H9 (cell line): ENCODE results near the gene ASB18. TPM values are rescaled to one million over a fixed set of nuclear protein-coding genes. Genes with fewer than 3 reads are reported as not detected.

Experiments used
- DNase-seq: peaks from one replicate; pipeline ENCODE4 v3.0.0-alpha.2; 2017
- H2AFZ ChIP-seq: one replicate; pipeline ENCODE4 v1.6.1; 2013; ENCODE audit warnings: mild to moderate bottlenecking, low read length, control low read depth, moderate library complexity
- H2AK5ac ChIP-seq: 2 replicates; pipeline ENCODE4 v1.6.1; 2013; ENCODE audit warnings: low read length, control low read depth, mixed read lengths; ENCODE audit not compliant: insufficient read length
- H2BK120ac ChIP-seq: one replicate; pipeline ENCODE4 v1.6.1; 2013; ENCODE audit warnings: low read depth, mild to moderate bottlenecking, low read length, control low read depth, inconsistent platforms; ENCODE audit not compliant: poor library complexity, severe bottlenecking
- H2BK12ac ChIP-seq: 2 replicates; pipeline ENCODE4 v1.6.1; 2013; ENCODE audit warnings: low read length, control low read depth, mixed read lengths, low read depth; ENCODE audit not compliant: insufficient read length
- H2BK15ac ChIP-seq: 2 replicates; pipeline ENCODE4 v1.6.1; 2013; ENCODE audit warnings: low read depth, low read length, control low read depth
- H2BK20ac ChIP-seq: one replicate; pipeline ENCODE4 v1.6.1; 2013; ENCODE audit warnings: low read depth, mild to moderate bottlenecking, low read length, control low read depth, inconsistent platforms; ENCODE audit not compliant: poor library complexity, severe bottlenecking
- H2BK5ac ChIP-seq: 2 replicates; pipeline ENCODE4 v1.6.1; 2013; ENCODE audit warnings: low read length, control low read depth, mixed read lengths; ENCODE audit not compliant: insufficient read length
- H3K14ac ChIP-seq: 2 replicates; pipeline ENCODE4 v1.6.1; 2013; ENCODE audit warnings: low read length, control low read depth; ENCODE audit not compliant: insufficient read depth
- H3K18ac ChIP-seq: 2 replicates; pipeline ENCODE4 v1.6.1; 2013; ENCODE audit warnings: low read depth, mild to moderate bottlenecking, mixed read lengths, low read length, control low read depth; ENCODE audit not compliant: insufficient read length
- H3K23ac ChIP-seq: 2 replicates; pipeline ENCODE4 v1.6.1; 2013; ENCODE audit warnings: low read length, control low read depth, mixed read lengths, low read depth; ENCODE audit not compliant: insufficient read length
- H3K23me2 ChIP-seq: 2 replicates; pipeline ENCODE4 v1.6.1; 2013; ENCODE audit warnings: low read depth, mild to moderate bottlenecking, mixed read lengths, low read length, control low read depth; ENCODE audit not compliant: insufficient read length, poor library complexity, severe bottlenecking
- H3K27ac ChIP-seq: 2 replicates; pipeline ENCODE4 v1.5.1; 2013; ENCODE audit warnings: low read length, control low read depth, mixed read lengths, low read depth; ENCODE audit not compliant: insufficient read length
- H3K27me3 ChIP-seq: 2 replicates; pipeline ENCODE4 v1.6.1; 2013; ENCODE audit warnings: low read length, control low read depth, inconsistent platforms; ENCODE audit not compliant: insufficient read depth
- H3K4ac ChIP-seq: 2 replicates; pipeline ENCODE4 v1.6.1; 2013; ENCODE audit warnings: low read depth, mild to moderate bottlenecking, control low read depth, inconsistent platforms, low read length, moderate library complexity
- H3K4me1 ChIP-seq: 2 replicates; pipeline ENCODE4 v1.6.1; 2013; ENCODE audit warnings: low read length, control low read depth, inconsistent platforms; ENCODE audit not compliant: insufficient read depth
- H3K4me2 ChIP-seq: 2 replicates; pipeline ENCODE4 v1.6.1; 2013; ENCODE audit warnings: low read length, control low read depth, mixed read lengths; ENCODE audit not compliant: insufficient read length, insufficient read depth
- H3K56ac ChIP-seq: 2 replicates; pipeline ENCODE4 v1.6.1; 2013; ENCODE audit warnings: low read depth, mild to moderate bottlenecking, mixed read lengths, low read length, control low read depth; ENCODE audit not compliant: insufficient read length
- H3K79me1 ChIP-seq: 2 replicates; pipeline ENCODE4 v1.6.1; 2013; ENCODE audit warnings: low read depth, mild to moderate bottlenecking, moderate library complexity, low read length, control low read depth, inconsistent platforms; ENCODE audit not compliant: insufficient read depth, poor library complexity, severe bottlenecking
- H3K79me2 ChIP-seq: 2 replicates; pipeline ENCODE4 v1.6.1; 2013; ENCODE audit warnings: low read length, control low read depth, inconsistent platforms; ENCODE audit not compliant: insufficient read depth
- H3K9ac ChIP-seq: 2 replicates; pipeline ENCODE4 v1.6.1; 2013; ENCODE audit warnings: low read length, control low read depth, mixed read lengths; ENCODE audit not compliant: insufficient read length; ENCODE audit errors: extremely low read depth
- H3K9me3 ChIP-seq: one replicate; pipeline ENCODE4 v1.6.1; 2013; ENCODE audit warnings: low read depth, low read length, inconsistent platforms; ENCODE audit not compliant: control insufficient read depth
- H3T11ph ChIP-seq: one replicate; pipeline ENCODE4 v1.6.1; 2013; ENCODE audit warnings: mild to moderate bottlenecking, low read length, control low read depth, inconsistent platforms
- H4K20me1 ChIP-seq: one replicate; pipeline ENCODE4 v1.6.1; 2013; ENCODE audit not compliant: control insufficient read depth, insufficient read length, insufficient read depth
- H4K5ac ChIP-seq: 2 replicates; pipeline ENCODE4 v1.6.1; 2013; ENCODE audit warnings: low read depth, mild to moderate bottlenecking, mixed read lengths, low read length, control low read depth; ENCODE audit not compliant: insufficient read length
- H4K8ac ChIP-seq: replicated peaks from 2 replicates; pipeline ENCODE4 v1.6.1; 2013; ENCODE audit warnings: low read length, control low read depth, mixed read lengths, low read depth; ENCODE audit not compliant: insufficient read length
- H4K91ac ChIP-seq: 2 replicates; pipeline ENCODE4 v1.6.1; 2013; ENCODE audit warnings: low read depth, mild to moderate bottlenecking, moderate library complexity, mixed read lengths, low read length, control low read depth; ENCODE audit not compliant: insufficient read length
- H3K27ac Mint-ChIP-seq, 3 experiments: 2 replicates in 2 of 3; 3 replicates in 1 of 3; pipeline ENCODE4 v1.8.0; 2020 to 2021; ENCODE audit warnings: mixed read lengths in 3 of 3, mild to moderate bottlenecking in 1 of 3, moderate library complexity in 1 of 3
- H3K27me3 Mint-ChIP-seq: 2 replicates; pipeline ENCODE4 v1.8.0; 2021; ENCODE audit warnings: low read depth, mild to moderate bottlenecking, moderate library complexity, mixed read lengths
- H3K36me3 Mint-ChIP-seq, 3 experiments: 2 replicates in 2 of 3; 3 replicates in 1 of 3; pipeline ENCODE4 v1.8.0; 2020 to 2021; ENCODE audit warnings: low read depth in 3 of 3, mixed read lengths in 3 of 3; ENCODE audit not compliant: insufficient read depth in 1 of 3
- H3K4me1 Mint-ChIP-seq, 2 experiments: 2 replicates each; pipeline ENCODE4 v1.8.0; 2020; ENCODE audit warnings: mixed read lengths in 2 of 2
- H3K4me3 Mint-ChIP-seq, 2 experiments: 2 replicates in 1 of 2; 3 replicates in 1 of 2; pipeline ENCODE4 v1.8.0; 2020 to 2021; ENCODE audit warnings: mild to moderate bottlenecking in 2 of 2, mixed read lengths in 2 of 2, moderate library complexity in 1 of 2
- H3K9me3 Mint-ChIP-seq, 2 experiments: 2 replicates in 1 of 2; 3 replicates in 1 of 2; pipeline ENCODE4 v1.8.0; 2020; ENCODE audit warnings: mild to moderate bottlenecking in 2 of 2, mixed read lengths in 2 of 2, moderate library complexity in 1 of 2
- WGBS: extraction: QIAGEN DNeasy Blood & Tissue Kit; methylation state at CpG from one replicate; pipeline ENCODE4 v1.1.7; 2013; ENCODE audit warnings: missing lambda C conversion rate, low lambda C conversion rate, mixed read lengths; ENCODE audit not compliant: insufficient read length; ENCODE audit errors: extremely low coverage; 5-methylcytosine and 5-hydroxymethylcytosine counted together
- total RNA-seq: library from RNA; stranded (reverse); gene quantifications from 2 replicates; pipeline ENCODE4 v1.2.1, GENCODE V29; 2021
- TF ChIP-seq, protein P1 (sequence below): fragments of 200-600 bp; sonication (generic); conservative IDR thresholded peaks from 3 replicates; pipeline ENCODE4 v1.8.0; 2021; ENCODE audit warnings: antibody characterized with exemption, mild to moderate bottlenecking

The ASB18 gene
- total RNA-seq, 1 experiment from 2014 or later, result not detected

DNA sequence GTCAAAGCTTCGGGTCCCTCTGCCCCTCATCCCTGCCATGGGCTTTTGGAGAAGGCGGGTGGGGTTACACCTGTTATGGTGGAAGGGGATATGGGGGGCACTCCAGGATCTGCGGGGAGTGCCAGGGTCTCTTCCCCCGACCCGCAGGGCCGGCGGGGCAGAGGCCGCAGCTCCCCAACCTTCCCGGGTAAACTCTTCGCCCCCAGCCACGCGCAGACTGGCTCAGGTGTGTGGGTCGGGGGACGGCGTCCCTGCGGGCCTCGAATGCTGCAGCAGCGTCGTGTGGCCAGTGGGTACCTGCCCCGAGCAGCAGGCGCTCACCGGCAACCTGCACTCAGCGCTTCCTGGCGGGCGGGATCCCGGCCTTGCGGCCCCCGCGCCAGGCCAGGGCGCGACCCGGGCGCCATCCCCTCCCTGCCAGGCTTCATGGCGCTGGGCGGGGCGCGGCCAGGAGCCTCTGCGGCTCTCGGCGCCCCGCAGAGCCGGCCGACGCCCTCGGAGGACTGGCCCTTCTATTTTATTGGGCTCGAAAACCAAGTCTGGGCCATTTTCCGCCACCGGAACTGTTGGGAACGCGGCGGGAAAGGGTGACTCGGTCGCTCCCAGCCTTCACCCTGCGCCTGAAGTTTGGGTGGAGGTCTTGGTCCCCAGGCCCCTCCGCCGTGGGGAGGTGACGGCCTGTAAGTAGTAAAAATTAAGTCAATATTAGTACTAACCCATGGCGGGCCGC, 100.6 kb downstream of the ASB18 start:
- Mint-ChIP-seq H3K9me3 (peaks cover 0 to 3% of the 10 kb centered on the region in 2 experiments; a peak in 2 of 5 replicates), H3K27me3 (peaks cover 92% of the 10 kb centered on the region), H3K36me3 (peaks cover 0 to 2% (median 0%) of the 10 kb centered on the region in 3 experiments; a peak in 2 of 7 replicates), H3K27ac (no peak overlapping the region), H3K4me3 (peak overlapping the region; percentile 29 to 69; a peak in 2 of 5 replicates), H3K4me1 (peaks cover 41 to 47% of the 10 kb centered on the region in 2 experiments)
- TF ChIP-seq, protein P1, sequence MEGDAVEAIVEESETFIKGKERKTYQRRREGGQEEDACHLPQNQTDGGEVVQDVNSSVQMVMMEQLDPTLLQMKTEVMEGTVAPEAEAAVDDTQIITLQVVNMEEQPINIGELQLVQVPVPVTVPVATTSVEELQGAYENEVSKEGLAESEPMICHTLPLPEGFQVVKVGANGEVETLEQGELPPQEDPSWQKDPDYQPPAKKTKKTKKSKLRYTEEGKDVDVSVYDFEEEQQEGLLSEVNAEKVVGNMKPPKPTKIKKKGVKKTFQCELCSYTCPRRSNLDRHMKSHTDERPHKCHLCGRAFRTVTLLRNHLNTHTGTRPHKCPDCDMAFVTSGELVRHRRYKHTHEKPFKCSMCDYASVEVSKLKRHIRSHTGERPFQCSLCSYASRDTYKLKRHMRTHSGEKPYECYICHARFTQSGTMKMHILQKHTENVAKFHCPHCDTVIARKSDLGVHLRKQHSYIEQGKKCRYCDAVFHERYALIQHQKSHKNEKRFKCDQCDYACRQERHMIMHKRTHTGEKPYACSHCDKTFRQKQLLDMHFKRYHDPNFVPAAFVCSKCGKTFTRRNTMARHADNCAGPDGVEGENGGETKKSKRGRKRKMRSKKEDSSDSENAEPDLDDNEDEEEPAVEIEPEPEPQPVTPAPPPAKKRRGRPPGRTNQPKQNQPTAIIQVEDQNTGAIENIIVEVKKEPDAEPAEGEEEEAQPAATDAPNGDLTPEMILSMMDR, result no peak
- no peak overlapping the region for H2AK5ac ChIP-seq
- no peak overlapping the region for H2AFZ ChIP-seq
- peaks cover 21% of the 10 kb centered on the region for H3K23me2 ChIP-seq
- H3K79me1 ChIP-seq, result no peaks in the 10 kb centered on the region
- H2BK12ac ChIP-seq, result no peak overlapping the region
- H3K9ac ChIP-seq, result no peak overlapping the region
- no peak overlapping the region for H3K23ac ChIP-seq
- no peak overlapping the region for H2BK5ac ChIP-seq
- peaks cover 4% of the 10 kb centered on the region; the same call in 1 of the 2 replicates for H3K4me1 ChIP-seq
- no peak overlapping the region for H2BK15ac ChIP-seq
- no peak overlapping the region for H3K18ac ChIP-seq
- H3K14ac ChIP-seq, result no peak overlapping the region
- no peak overlapping the region for H4K91ac ChIP-seq
- no peak overlapping the region for H2BK120ac ChIP-seq
- WGBS, result no CpG with 5 or more reads among the region's 59 CpGs
- no peak overlapping the region for H3K4ac ChIP-seq
- peaks cover 68% of the 10 kb centered on the region for H3K27me3 ChIP-seq
- H4K20me1 ChIP-seq, result no peaks in the 10 kb centered on the region
- no peak for DNase-seq
- H4K5ac ChIP-seq, result no peak overlapping the region
- no peak overlapping the region for H3K27ac ChIP-seq
- no peaks in the 10 kb centered on the region for H3K79me2 ChIP-seq
- no peak overlapping the region for H3K56ac ChIP-seq
- H3K4me2 ChIP-seq, result peak overlapping the region; percentile 56
- H3T11ph ChIP-seq, result no peak overlapping the region
- H2BK20ac ChIP-seq, result no peak overlapping the region
- H3K9me3 ChIP-seq, result no peaks in the 10 kb centered on the region
- H4K8ac ChIP-seq, result no peak overlapping the region
